GM18498 (cell line): ENCODE measurements around the gene POLG.

Experiments
- ATAC-seq: cut with Tn5 transposase; IDR thresholded peaks from one replicate; pipeline ENCODE4 v1.9.1; 2021; ENCODE audit warnings: mild to moderate bottlenecking, moderate library complexity; ENCODE audit not compliant: unreplicated experiment

The POLG gene

GRCh38 chr15:89370120-89370977 lies 35.7 kb upstream of the POLG start:
- ATAC-seq: no peak

- ATAC-seq: no peak
Measured at GRCh38 chr15:89369341-89369947, 34.8 kb upstream of the POLG start.

GRCh38 chr15:89368566-89369223 lies 34.1 kb upstream of the POLG start:
- no peak for ATAC-seq

GRCh38 chr15:89367485-89368451 lies 33.1 kb upstream of the POLG start:
- no peak for ATAC-seq

GRCh38 chr15:89366656-89367393 lies 32.2 kb upstream of the POLG start:
- ATAC-seq: no peak

- no peak for ATAC-seq
Measured at GRCh38 chr15:89365462-89366065, 30.9 kb upstream of the POLG start.

GRCh38 chr15:89364741-89365450 lies 30.3 kb upstream of the POLG start:
- ATAC-seq: no peak

- no peak for ATAC-seq
Measured at GRCh38 chr15:89364341-89364740, 29.7 kb upstream of the POLG start.

GRCh38 chr15:89363770-89364169 lies 29.1 kb upstream of the POLG start:
- ATAC-seq: no peak

- no peak for ATAC-seq
Measured at GRCh38 chr15:89363133-89363532, 28.5 kb upstream of the POLG start.

GRCh38 chr15:89362203-89363101 lies 27.8 kb upstream of the POLG start:
- ATAC-seq: no peak

GRCh38 chr15:89361451-89362202 lies 27.0 kb upstream of the POLG start:
- no peak for ATAC-seq

- no peak for ATAC-seq
Measured at GRCh38 chr15:89360294-89360971, 25.8 kb upstream of the POLG start.

GRCh38 chr15:89359471-89360293 lies 25.1 kb upstream of the POLG start:
- ATAC-seq: no peak

- ATAC-seq: peak; percentile 89
Measured at GRCh38 chr15:89358755-89359439, 24.3 kb upstream of the POLG start.
